Measurements from ENCODE around the gene OR51B4.
"Not testable (repeated sequence)": the region's sequence is repeated elsewhere in the genome, so short reads cannot be mapped to it uniquely, and the experiment has no call there.

Gene OR51B4

DNA sequence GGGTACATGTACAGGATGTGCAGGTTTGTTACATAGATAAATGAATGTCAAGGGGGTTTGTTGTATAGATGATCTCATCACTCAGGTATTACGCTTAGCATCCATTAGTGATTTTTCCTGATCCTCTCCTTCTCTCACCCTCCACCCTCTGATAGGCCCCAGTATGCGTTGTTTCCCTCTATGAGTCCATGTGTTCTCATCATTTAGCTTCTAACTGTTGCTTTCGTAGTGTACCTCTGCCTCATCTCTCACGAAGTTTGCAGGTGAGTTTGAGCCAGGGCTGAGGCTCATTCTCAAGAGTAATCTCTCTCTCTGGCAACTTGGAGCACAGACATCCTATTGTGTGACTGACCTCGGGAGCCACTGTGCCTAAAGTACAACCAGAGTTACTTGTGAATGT lies 27.4 kb downstream of the OR51B4 start:
- no peak for DNase-seq (ENCODE audit: low spot score)

DNA sequence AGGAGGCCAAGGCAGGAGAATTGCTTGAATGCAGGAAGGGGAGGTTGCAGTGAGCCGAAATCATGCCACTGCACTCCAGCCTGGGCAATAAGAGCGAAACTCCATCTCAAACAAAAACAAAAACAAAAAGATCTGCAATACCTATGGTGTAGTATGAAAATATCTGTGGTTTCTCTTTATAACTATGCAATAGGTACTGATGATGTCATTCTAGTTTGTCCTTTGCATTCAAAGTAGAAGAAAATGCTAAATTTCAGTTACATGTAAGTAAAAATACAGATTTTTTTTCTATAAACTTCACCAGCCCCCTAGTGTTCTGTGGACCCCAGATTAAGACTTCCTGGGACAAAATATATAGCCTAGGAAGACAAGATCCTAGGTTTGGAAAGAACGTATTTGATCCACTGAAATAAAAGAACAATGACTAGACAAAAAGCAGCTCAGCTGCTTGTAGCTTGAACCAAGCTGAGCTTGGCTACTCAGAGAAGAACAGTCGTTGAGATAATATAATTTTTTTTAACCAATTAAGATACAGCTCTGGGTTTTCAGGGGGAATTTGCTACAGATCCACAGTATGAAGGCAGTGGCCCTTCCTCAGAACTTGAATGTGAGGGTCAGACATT lies 29.2 kb downstream of the OR51B4 start:
- no peak for DNase-seq (ENCODE audit: low spot score)

DNA sequence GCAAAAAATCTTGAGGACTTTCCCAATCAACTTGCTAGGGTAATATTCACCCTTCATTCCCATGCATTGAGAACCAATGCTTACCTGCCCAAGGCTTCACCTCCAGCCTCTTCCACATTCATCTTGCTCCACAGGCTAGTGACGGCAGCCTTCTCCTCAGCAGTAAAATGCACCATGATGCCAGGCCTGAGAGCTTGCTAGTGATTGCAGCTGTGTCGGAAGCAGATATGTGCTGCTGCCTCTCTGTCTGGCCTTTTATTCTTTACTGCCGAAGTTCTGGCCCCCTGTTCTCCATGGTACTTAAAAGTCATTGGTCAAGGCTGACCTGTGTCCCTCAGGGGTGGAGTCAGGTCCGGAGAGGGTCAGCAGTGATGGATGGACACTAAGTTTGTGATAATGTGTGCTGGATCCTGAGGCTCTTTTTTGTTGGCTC lies 32.0 kb downstream of the OR51B4 start, which contains the start of gene HBE1:
HBE1 (minus strand) TSS at position 231 of the 433 bp plus-strand sequence; CDS start at position 176, 55 bp downstream.
- DNase-seq (ENCODE audit: low spot score): no peak

DNA sequence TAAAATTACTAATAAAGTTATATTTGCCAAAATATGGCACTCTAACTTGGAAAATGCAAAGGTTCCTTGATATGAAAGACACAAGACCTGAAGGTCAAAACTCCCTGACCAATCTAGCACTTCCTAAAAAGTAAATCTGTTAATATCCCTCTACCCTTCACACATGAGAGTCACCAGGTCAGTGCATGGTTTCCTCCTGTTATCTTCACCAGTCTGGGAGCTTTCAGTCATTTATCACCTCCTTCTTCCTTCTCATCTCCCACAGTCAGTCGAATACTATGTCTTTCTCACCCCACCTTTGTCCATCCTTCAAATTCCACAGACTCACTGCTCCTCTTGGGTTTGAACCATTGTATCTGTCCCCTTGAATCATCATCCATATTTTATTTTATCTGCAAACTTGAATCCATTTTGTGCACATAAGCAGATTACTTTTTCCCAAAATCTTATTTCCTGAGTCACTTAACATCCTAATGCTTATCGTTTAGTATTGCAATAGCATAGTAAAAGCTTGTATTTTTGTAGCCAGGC lies 34.6 kb downstream of the OR51B4 start:
- no peak for DNase-seq (ENCODE audit: low spot score)

DNA sequence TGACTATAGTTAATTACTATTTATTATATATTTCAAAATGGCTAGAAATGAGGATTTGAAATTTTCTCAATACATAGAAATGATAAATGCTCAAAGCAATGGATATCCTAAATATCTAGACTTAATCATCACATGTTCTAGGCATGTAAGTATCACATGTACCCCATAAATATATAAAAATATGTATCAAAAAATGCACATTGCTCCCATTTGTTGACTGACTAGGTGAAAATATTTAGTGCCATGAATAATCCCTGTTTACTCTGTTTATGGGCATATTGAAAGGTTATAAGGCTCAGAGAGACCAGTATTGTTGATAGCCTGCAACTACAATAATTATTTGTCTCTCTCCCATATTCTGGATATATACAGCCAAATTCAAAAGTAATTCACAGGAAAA lies 35.1 kb downstream of the OR51B4 start:
- no peak for DNase-seq (ENCODE audit: low spot score)

DNA sequence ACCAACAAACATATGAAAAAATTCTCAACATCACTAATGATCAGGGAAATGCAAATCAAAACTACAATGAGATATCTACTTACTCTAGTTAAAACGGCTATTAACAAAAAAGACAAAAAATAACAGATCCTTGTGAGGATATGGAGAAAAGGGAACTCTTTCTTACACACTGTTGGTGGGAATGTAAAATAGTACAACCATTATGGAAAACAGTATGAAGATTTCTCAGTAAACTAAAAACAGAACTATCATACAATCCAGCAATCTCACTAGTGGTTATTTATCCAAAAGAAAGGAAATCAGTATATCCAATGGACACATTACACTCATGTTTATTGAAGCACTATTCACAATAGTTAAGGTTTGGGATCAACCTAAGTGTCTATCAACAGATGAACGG lies 35.9 kb downstream of the OR51B4 start:
- no peak for DNase-seq (ENCODE audit: low spot score)

DNA sequence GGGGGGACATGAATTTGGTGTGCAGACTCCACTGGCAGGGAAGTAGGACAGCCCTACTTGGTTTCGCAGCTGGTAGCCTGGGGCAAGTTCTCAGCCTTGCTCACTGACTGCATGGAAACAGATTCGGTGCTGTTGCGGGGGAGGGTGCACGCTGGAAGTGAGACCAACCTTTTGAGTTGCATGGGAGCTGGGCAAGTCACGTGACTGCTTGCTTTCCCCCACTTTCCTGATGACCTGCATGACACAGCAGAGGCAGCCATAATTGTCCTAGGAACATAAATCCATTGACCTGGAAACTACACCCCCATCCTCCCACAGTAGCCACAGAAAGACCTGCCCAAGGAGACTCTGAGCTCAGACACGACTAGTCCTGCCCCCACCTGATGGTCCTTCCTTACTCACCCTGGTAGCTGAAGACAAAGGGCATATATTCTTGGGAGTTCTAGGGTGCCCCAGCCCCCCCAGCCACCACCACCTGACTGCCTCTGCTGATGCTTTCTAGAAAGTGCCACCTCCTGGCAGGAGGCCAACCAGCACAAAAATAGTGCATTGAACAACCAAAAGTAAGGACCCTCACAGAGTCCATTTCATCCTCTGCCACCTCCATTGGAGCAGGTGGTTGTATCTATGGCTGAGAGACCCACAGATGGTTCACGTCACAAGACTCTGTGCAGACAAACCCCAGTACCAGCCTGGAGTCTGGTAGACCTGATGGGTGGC lies 43.0 kb downstream of the OR51B4 start:
- DNase-seq (ENCODE audit: low spot score): no peak

DNA sequence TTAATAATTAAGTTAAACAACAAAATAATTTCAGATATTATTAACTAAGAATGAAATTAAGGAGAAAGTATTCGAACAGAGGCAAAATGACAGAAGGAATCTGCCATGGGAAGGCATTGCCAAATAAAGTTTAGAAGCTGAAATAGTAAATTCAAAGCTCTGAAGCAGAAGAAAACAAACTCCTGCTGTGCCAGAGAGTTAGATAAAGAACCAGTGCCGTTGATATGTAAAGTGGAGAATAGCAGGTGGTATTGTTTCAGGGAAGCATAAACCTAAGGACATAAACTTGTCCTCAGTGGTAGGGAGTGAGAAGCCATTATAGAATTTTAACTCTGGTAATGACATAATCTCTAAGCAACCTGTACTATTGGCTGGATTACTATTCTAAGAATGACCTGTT lies 44.5 kb downstream of the OR51B4 start:
- DNase-seq (ENCODE audit: low spot score): no peak

DNA sequence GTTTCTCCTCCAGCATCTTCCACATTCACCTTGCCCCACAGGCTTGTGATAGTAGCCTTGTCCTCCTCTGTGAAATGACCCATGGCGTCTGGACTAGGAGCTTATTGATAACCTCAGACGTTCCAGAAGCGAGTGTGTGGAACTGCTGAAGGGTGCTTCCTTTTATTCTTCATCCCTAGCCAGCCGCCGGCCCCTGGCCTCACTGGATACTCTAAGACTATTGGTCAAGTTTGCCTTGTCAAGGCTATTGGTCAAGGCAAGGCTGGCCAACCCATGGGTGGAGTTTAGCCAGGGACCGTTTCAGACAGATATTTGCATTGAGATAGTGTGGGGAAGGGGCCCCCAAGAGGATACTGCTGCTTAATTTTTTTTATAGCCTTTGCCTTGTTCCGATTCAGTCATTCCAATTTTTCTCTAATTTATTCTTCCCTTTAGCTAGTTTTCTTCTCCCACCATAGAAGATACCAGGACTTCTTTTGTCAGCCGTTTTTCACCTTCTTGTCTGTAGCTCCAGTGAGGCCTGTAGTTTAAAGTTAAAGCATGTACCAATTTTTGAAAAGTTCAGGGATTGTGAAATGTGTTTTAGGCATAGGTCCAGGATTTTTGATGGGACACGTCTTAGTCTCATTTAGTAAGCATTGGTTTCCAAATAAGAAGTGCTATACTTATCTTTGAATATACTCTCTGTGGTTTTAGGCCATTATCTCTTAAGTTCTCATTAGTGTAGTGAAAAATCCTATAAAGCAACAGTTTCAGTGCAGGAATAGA lies 46.9 kb downstream of the OR51B4 start, which contains the start of gene HBG2:
HBG2 (minus strand) TSS at position 136 of the 768 bp plus-strand sequence; CDS start at position 83, 53 bp downstream.
- not testable (repeated sequence) for DNase-seq (ENCODE audit: low spot score)

DNA sequence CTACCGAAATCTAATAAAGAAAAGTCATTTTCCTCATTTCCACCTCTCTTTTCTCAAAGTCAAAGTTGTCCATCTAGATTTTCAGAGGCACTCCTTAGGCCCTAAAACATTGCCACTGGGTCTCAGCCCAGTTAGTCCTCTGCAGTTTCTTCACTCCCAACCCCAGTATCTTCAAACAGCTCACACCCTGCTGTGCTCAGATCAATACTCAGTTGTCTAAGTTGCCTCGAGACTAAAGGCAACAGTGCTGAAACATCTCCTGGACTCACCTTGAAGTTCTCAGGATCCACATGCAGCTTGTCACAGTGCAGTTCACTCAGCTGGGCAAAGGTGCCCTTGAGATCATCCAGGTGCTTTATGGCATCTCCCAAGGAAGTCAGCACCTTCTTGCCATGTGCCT lies 47.7 kb downstream of the OR51B4 start:
- not testable (repeated sequence) for DNase-seq (ENCODE audit: low spot score)

DNA sequence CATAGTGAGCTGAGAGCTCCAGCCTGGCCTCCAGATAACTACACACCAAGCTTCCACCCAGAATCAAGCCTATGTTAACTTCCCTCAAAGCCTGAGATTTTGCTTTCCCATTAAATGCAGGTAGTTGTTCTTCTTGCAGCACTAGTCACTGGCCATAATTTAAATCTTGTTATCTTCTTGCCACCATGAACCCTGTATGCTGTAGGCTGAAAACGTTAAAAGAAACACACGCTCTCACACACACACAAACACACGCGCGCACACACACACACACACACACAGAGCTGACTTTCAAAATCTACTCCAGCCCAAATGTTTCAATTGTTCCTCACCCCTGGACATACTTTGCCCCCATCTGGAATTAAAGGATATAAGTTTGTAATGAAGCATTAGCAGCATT lies 48.3 kb downstream of the OR51B4 start:
- DNase-seq (ENCODE audit: low spot score): not testable (repeated sequence)

DNA sequence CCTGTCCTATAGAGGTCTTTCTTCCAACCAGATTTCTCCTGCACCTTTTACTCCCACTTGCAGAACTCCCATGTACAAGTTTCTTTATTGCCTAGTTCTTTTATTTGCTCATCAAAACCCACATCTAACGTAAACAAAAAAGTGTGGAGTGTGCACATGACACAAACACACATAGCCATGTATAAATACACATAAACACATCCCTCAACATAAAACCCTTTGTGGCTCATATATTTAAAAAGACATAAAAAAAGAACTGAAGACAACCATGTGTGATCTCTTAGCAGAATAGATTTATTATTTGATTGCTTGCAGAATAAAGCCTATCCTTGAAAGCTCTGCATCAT lies 48.9 kb downstream of the OR51B4 start:
- DNase-seq (ENCODE audit: low spot score): no peak

DNA sequence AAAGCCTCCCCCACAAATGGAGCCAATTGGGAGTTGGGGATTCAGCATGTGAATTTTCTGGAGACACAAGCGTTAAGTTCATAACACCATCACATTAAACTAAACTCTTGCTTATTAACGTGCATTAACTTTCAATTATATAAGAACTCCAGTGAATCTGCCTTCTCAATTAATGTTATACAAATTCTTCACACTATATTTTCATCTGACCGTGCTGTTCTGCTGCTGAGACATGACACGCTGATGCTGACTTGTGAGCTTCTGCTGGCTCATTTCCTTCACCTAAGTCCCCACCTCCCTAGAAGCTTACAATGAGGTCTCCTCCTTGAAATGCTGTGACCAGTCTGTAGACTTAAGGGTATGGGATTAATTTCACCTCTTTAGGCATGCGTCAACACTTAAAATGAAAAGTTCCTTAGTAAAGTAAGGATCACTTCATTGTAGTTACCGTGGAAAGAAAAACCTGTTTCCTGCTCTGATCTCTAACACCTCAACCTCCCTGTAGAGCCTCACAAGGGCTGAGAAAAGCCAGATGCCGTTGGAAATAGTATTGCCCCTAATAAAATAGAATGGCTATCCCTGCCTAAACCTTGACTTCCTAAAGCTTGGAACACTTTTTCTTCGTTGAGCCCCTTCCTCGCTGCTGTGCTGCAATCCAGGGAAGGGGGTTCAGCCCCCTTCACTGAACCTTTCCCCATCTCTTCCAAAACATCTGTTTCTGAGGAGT lies 49.4 kb downstream of the OR51B4 start:
- DNase-seq (ENCODE audit: low spot score): no peak

DNA sequence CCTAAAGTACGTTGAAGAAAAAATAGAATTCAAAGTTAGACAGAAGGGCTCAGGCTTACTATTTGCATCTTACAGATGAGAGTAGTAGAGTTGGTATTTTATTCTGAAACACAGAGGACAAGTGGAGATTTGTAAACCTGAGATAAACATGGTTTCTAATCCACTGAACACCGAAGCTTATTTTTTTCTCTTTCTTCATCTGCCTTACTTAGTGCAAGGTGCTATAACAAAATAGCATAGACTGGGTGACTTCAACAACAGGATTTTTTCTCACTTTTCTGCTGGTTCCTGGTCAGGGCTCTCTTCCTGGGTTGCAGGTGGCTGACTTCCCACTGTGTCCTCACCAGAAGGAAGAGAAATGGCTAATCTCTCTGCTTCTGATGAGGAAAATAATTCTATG lies 50.0 kb downstream of the OR51B4 start:
- DNase-seq (ENCODE audit: low spot score): no peak
